Stomach (tissue), 9 donors: ENCODE measurements around the gene ADORA1. TPM values are rescaled to one million over a fixed set of nuclear protein-coding genes. Genes with fewer than 3 reads are reported as not detected.

ENCODE experiments used
- DNase-seq, 2 donors: peaks; one replicate each; pipeline versions ENCODE4 v3.0.0 to v3.0.0-alpha.2; 2013 to 2019
- H3K27ac ChIP-seq, 5 donors: fragments of 200-600 bp in 4 of 5; sonication (generic) in 4 of 5; one replicate each; pipeline ENCODE4 v1.5.1; 2013 to 2019; ENCODE audit warnings: mild to moderate bottlenecking in 1 of 5, moderate library complexity in 1 of 5
- H3K27me3 ChIP-seq, 3 donors: fragments of 200-600 bp; sonication (generic); one replicate each; pipeline ENCODE4 v1.5.1; 2017 to 2019; ENCODE audit warnings: mixed run types in 1 of 3
- H3K36me3 ChIP-seq, 4 donors: fragments of 200-600 bp; sonication (generic); 1 replicate in 3 of 4; 2 replicates in 1 of 4; pipeline ENCODE4 v1.5.1; 2016 to 2019
- H3K4me1 ChIP-seq, 4 donors: fragments of 200-600 bp; sonication (generic); one replicate each; pipeline ENCODE4 v1.5.1; 2016 to 2019
- H3K4me3 ChIP-seq, 4 donors: fragments of 200-600 bp; sonication (generic) in 3 of 4; one replicate each; pipeline ENCODE4 v1.5.1; 2016 to 2019; ENCODE audit warnings: mild to moderate bottlenecking in 1 of 4
- H3K9me3 ChIP-seq, 4 donors: fragments of 200-600 bp; sonication (generic); one replicate each; pipeline ENCODE4 v1.5.1; 2016 to 2019
- CTCF ChIP-seq, 7 experiments: fragments of 450-650 bp in 4 of 7; fragments of 200-600 bp in 3 of 7; sonication (generic) in 3 of 7; IDR thresholded peaks; one replicate each; pipeline ENCODE4 v1.5.1; 2016 to 2019; ENCODE audit warnings: antibody characterized with exemption in 7 of 7, control low read depth in 2 of 7, mild to moderate bottlenecking in 1 of 7
- EP300 ChIP-seq: sonication (generic); formaldehyde crosslinking; IDR thresholded peaks from one replicate; pipeline ENCODE4 v1.6.1; 2017; ENCODE audit warnings: antibody characterized with exemption
- POLR2A ChIP-seq, 4 donors: fragments of 450-650 bp; IDR thresholded peaks; one replicate each; pipeline ENCODE4 v1.6.1; 2016; ENCODE audit warnings: antibody characterized with exemption in 4 of 4, control low read depth in 2 of 4, mild to moderate bottlenecking in 1 of 4, moderate library complexity in 1 of 4
- POLR2AphosphoS5 ChIP-seq, 3 donors: sonication (generic); formaldehyde crosslinking; IDR thresholded peaks; one replicate each; pipeline ENCODE4 v1.6.1; 2016; ENCODE audit warnings: antibody characterized with exemption in 3 of 3
- WGBS, 5 donors: extraction: QIAGEN DNeasy Blood & Tissue Kit in 3 of 5; methylation state at CpG; one replicate each; pipeline versions ENCODE4 v1.1.5 to v1.1.7; 2013 to 2018; 5-methylcytosine and 5-hydroxymethylcytosine counted together
- intact Hi-C: fragments of 100-400 bp; cut with DNase I; formaldehyde crosslinking; loops from one replicate; pipeline ENCODE4 v1.15.1; 2023; ENCODE audit warnings: low total_unique reads
- polyA plus RNA-seq, 3 donors: library from polyadenylated mRNA; stranded (reverse); fragments of 200-250 nt; gene quantifications; one replicate each; pipeline ENCODE4 v1.2.3, GENCODE V29; 2013
- total RNA-seq, 5 donors: library from RNA; depleted of rRNA; stranded (reverse); fragments of >200 nt; gene quantifications; one replicate each; pipeline versions ENCODE4 v1.1.0 to v1.2.3, GENCODE V29; 2014 to 2016
- donor health status: healthy with polysubstance abuse.
- donor health status: Bipolar disorder and iron deficiency.
- donor health status: healthy.

The ADORA1 gene
- total and polyA plus RNA-seq, 8 donors, result 0.18 to 4.2 (median 2.1) TPM; not detected in 2

DNA sequence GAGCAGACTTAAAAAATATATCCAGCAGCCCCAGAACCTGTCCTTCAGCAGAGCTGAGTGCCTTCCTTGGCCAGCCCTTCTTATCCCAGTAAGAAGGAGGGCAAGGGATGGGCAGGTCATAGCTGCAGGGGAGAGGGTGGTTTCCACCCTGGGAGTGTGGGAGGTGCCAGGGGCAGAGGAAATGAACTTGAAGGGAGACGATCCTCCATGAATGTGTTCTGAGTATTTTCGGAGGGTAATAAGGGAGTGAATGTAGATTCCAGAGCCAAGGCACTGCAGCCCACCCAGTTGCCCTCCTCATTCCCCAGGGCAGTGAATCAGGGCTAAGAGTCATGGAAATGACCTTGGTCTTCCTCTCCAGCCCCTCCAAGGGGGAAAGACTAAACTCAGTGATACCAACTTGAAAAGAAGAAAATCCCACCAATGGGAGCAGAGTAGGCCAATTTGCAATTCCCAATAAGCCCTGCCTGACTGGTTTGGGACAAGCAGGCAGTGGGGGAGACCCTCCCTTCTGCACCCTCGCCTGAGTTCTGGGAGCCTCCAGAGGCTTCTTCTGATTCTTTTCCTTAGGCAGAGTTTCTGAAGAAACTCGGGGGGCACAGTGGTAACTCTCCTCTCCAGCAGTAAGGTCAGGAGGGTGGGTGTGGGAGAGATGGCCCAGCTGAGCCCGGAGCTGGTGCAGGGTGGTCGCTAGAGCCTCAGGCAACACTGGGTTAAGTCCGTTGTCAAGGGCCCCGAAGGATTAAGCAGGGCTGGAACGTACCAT lies 45.9 kb upstream of the ADORA1 start:
- Histone ChIP-seq H3K9me3 (no peaks in the 10 kb centered on the region), H3K4me3 (no peak overlapping the region), H3K4me1 (no peaks in the 10 kb centered on the region), H3K27ac (no peak overlapping the region), H3K36me3 (no peaks in the 10 kb centered on the region), H3K27me3 (peaks cover 0 to 46% (median 8%) of the 10 kb centered on the region in 3 donors)
- no peak for TF ChIP-seq CTCF (IDR thresholded peaks at IDR 0.05)
- no peak for TF ChIP-seq POLR2AphosphoS5 (IDR thresholded peaks at IDR 0.05)
- no peak for TF ChIP-seq POLR2A (IDR thresholded peaks at IDR 0.05)
- TF ChIP-seq EP300, result no peak
- DNase-seq, result peak in 1 of 2 donors; percentile 8
- intact Hi-C loops, result no loop called here
- 48 to 53% (median 52%) methylated on average over 9 of the region's 9 CpGs for WGBS, 5 donors

DNA sequence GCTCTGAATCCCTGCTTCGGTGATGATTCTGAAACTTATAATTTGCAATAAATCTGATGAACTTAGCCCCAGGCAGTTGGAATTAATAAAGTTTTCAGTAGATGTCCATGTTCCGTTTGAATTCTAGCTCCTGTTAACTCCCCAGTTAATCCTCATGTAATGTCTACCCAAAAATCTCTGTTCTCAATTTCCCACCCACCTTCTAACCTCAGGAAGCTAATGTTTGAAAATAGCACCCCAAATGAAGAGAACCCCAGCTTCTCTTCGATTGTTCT lies 45.4 kb upstream of the ADORA1 start:
- Histone ChIP-seq H3K27ac (no peak overlapping the region), H3K36me3 (no peaks in the 10 kb centered on the region), H3K27me3 (peaks cover 0 to 41% (median 3%) of the 10 kb centered on the region in 3 donors), H3K4me3 (no peak overlapping the region), H3K9me3 (no peaks in the 10 kb centered on the region), H3K4me1 (no peaks in the 10 kb centered on the region)
- no peak for TF ChIP-seq CTCF (IDR thresholded peaks at IDR 0.05)
- TF ChIP-seq EP300, result no peak
- no peak for TF ChIP-seq POLR2AphosphoS5 (IDR thresholded peaks at IDR 0.05)
- TF ChIP-seq POLR2A (IDR thresholded peaks at IDR 0.05), result no peak
- 63 to 71% (median 67%) methylated on average over 3 of the region's 3 CpGs for WGBS, 5 donors
- intact Hi-C loops, result no loop called here
- no peak for DNase-seq

GRCh38 chr1:203082571-203083462 lies 44.7 kb upstream of the ADORA1 start:
- 56 to 71% (median 61%) methylated on average over 11 of the region's 11 CpGs for WGBS, 5 donors
- Histone ChIP-seq H3K4me3 (no peak overlapping the region), H3K4me1 (no peaks in the 10 kb centered on the region), H3K9me3 (no peaks in the 10 kb centered on the region), H3K27ac (no peak overlapping the region), H3K27me3 (peaks cover 0 to 34% (median 0%) of the 10 kb centered on the region in 3 donors), H3K36me3 (no peaks in the 10 kb centered on the region)
- intact Hi-C loops, result no loop called here
- peak in 1 of 2 donors; percentile 3 for DNase-seq
- TF ChIP-seq POLR2A (IDR thresholded peaks at IDR 0.05) (no peak), POLR2AphosphoS5 (IDR thresholded peaks at IDR 0.05) (no peak), CTCF (IDR thresholded peaks at IDR 0.05) (no peak), EP300 (no peak)

DNA sequence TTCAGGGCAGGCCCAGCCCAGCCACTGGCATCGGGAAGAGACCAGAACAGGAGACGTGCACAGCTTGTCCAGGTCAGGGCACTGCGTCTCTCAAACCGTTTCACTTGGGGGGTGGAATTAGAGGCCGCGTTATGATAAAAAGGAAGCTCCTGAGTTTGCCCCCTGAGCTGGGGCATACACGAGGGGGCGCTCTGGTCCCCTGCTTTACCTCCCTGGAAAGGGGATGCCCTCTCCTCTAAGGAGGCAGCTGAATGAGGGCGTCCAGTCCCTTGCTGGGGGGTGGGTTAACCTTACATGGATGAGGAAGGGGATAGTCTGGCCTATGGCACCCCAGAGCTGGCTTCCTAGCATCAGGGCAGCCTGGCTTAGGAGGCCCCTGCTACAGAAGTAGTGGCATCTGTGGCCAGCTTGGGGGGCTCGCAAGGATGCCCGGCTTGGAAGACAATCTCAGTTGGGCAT lies 44.0 kb upstream of the ADORA1 start:
- no peak overlapping the region for H3K4me3 ChIP-seq
- DNase-seq, result peak in 1 of 2 donors; percentile 9
- WGBS, 5 donors, result 73 to 87% (median 79%) methylated on average over 11 of the region's 11 CpGs
- intact Hi-C loops, result no loop called here
- H3K4me1 ChIP-seq, result no peaks in the 10 kb centered on the region
- no peak overlapping the region for H3K27ac ChIP-seq
- H3K9me3 ChIP-seq, result no peaks in the 10 kb centered on the region
- H3K36me3 ChIP-seq, result no peaks in the 10 kb centered on the region
- peaks cover 0 to 29% (median 0%) of the 10 kb centered on the region in 3 donors for H3K27me3 ChIP-seq
- TF ChIP-seq POLR2AphosphoS5 (IDR thresholded peaks at IDR 0.05) (no peak), CTCF (IDR thresholded peaks at IDR 0.05) (no peak), EP300 (no peak), POLR2A (IDR thresholded peaks at IDR 0.05) (no peak)
